Suprapubic skin (tissue), 4 donors: Measurements from ENCODE around the gene IGF2R.

ENCODE experiments used
- EP300 ChIP-seq: sonication (generic); formaldehyde crosslinking; IDR thresholded peaks from one replicate; pipeline ENCODE4 v1.6.1; 2017; ENCODE audit warnings: antibody characterized with exemption
- POLR2A ChIP-seq, 2 donors: fragments of 450-650 bp; IDR thresholded peaks; one replicate each; pipeline ENCODE4 v1.6.1; 2017; ENCODE audit warnings: antibody characterized with exemption in 2 of 2, mild to moderate bottlenecking in 2 of 2, moderate library complexity in 2 of 2
- POLR2AphosphoS5 ChIP-seq, 3 donors: sonication (generic); formaldehyde crosslinking; IDR thresholded peaks; one replicate each; pipeline ENCODE4 v1.6.1; 2017; ENCODE audit warnings: antibody characterized with exemption in 3 of 3
- TF ChIP-seq, protein P1 (sequence below), 2 donors: fragments of 200-600 bp in 1 of 2; fragments of 450-650 bp in 1 of 2; sonication (generic) in 1 of 2; IDR thresholded peaks; one replicate each; pipeline ENCODE4 v1.5.1; 2016 to 2019; ENCODE audit warnings: antibody characterized with exemption in 2 of 2, mild to moderate bottlenecking in 1 of 2, moderate library complexity in 1 of 2

DNA sequence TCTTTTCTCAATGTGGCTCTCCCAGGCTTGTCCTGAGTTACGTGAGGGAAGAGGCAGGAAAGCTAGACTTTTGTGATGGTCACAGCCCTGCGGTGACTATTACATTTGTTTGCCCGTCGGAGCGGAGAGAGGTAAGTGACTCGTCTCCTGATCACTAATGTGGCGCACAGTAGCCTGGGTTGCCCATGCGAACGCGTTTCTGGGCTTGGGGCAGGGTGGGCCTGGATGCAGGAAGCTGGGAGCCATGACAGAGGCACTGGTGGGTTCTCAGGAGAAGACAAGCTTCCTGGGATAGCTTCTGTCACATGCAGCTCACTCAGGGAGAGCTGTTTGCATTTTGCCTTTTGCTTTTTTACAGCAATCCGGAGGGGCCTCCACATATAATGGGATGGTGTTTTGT, 60.6 kb downstream of the IGF2R start:
- TF ChIP-seq, protein P1, sequence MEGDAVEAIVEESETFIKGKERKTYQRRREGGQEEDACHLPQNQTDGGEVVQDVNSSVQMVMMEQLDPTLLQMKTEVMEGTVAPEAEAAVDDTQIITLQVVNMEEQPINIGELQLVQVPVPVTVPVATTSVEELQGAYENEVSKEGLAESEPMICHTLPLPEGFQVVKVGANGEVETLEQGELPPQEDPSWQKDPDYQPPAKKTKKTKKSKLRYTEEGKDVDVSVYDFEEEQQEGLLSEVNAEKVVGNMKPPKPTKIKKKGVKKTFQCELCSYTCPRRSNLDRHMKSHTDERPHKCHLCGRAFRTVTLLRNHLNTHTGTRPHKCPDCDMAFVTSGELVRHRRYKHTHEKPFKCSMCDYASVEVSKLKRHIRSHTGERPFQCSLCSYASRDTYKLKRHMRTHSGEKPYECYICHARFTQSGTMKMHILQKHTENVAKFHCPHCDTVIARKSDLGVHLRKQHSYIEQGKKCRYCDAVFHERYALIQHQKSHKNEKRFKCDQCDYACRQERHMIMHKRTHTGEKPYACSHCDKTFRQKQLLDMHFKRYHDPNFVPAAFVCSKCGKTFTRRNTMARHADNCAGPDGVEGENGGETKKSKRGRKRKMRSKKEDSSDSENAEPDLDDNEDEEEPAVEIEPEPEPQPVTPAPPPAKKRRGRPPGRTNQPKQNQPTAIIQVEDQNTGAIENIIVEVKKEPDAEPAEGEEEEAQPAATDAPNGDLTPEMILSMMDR (IDR thresholded peaks at IDR 0.05) = no peak
- TF ChIP-seq POLR2A (IDR thresholded peaks at IDR 0.05) (no peak), POLR2AphosphoS5 (IDR thresholded peaks at IDR 0.05) (no peak), EP300 (no peak)
